Left cardiac atrium (tissue), 4 donors: ENCODE results near the gene ENOPH1. TPM values are rescaled to one million over a fixed set of nuclear protein-coding genes. Genes with fewer than 3 reads are reported as not detected.
"Not testable (repeated sequence)": the region's sequence is repeated elsewhere in the genome, so short reads cannot be mapped to it uniquely, and the experiment has no call there.

Experiments
- ATAC-seq, 2 donors: fragments of 200-7000 bp; cut with Tn5 transposase; one replicate each; pipeline ENCODE4 v1.9.1; 2020; ENCODE audit warnings: mild to moderate bottlenecking in 2 of 2, moderate library complexity in 2 of 2
- DNase-seq: peaks from one replicate; pipeline ENCODE4 v3.0.0-alpha.2; 2020
- intact Hi-C, 2 donors: fragments of 100-400 bp; cut with DNase I; formaldehyde crosslinking; loops; one replicate each; pipeline versions ENCODE4 v1.14.1 to v1.15.1; 2022 to 2023
- total RNA-seq, 2 donors: library from RNA; stranded (reverse); fragmentation: NEBNext Ultra II Directional; extraction: Animal tissue kit (Norgen Biotek cat#: 25700); gene quantifications; one replicate each; pipeline ENCODE4 v1.2.1, GENCODE V29; 2021
- donor health status: DM: no; HTN: yes; CAD: no.
- donor health status: DM: no; HTN: yes; CAD: no; lungs with severe emphysema.
- donor health status: DM: yes; HTN: yes; CAD: no.
- donor health status: Dilated cardiomyopathy.

The ENOPH1 gene
- total RNA-seq, 2 donors from 2014 or later = 14.4 to 19.3 TPM

DNA sequence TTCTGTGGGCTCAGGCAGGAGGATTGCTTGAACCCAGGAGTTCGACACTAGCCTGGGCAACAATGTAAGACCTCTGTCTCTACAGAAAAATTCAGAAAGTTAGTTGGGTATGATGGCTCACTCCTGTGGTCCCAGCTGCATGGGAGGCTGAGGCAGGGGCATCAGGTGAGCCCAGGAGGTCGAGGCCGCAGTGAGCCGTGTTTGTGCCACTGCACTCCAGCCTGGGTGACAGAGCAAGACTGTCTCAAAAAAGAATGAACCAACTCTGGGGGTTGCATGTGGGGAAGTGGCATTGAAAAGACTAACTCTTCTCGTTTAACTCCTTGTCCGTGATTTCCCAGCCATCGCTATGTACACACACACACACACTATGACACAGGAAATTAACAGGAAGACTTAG is 26.9 kb downstream of the ENOPH1 start:
- intact Hi-C loops = no loop called here
- DNase-seq (no peak), ATAC-seq (no peak)

DNA sequence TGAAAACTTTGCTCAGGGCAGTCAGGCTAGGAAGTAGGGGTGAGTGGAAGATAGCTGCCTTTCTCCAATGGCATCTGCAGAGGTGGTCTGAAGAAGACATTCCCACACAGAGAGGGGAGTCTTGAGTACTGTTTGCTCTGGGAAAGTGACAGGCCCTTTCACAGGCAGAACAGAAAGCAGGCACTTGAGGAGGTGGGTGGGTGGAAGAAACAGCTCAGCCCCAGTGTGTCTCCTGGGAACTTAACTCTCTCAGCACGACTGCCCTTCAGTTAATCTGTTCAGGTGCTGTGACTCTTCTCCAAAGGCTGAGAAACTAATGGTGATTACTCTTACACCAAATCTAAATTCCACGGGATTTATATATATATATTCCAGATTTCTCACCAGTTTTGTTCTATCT is 28.3 kb downstream of the ENOPH1 start:
- DNase-seq (no peak), ATAC-seq (no peak)
- intact Hi-C loops = no loop called here

DNA sequence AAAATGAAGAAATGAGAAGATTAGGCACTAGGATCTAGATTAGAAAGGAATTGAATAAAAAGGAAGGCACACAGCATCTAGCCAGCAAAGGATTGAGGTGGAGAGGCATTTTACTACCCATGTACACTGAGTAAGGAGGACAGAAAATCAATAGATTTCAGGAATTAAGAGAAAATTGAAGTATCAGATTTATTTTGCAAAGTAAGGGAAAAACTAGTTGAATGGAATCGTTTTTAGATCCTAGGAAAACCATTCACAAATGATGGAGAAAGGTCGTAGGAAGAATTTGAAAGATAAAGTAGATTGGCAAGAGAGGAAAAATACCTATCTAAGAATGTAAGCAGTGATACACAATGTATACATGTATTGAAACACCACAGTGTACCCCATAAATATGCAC is 31.3 kb downstream of the ENOPH1 start:
- ATAC-seq = no peak
- no peak for DNase-seq
- intact Hi-C loops = loop anchor here (5.0 to 10.0 kb wide), 4 partner anchors 276 to 801 kb away; no protein-coding TSS in a partner anchor

DNA sequence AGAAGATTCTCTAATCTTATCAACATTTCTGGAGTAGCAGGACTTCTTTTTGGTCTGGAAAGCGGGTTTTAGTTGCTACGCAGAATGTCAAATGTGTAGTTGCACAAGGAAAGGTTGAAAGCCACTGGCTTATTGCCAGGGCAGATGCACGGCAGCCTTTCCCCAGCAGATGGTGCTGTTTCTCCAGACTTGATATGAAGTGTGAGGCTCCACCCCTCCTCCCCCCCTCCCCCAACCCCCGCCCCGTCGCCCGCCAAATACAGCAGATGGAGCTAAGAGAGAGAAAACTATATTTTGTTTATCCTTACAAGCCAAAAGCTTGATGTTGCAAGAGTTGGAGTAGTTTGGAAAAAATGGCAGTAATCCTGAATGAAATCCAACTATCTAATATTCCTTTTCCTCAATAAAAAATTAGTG is 32.0 kb downstream of the ENOPH1 start:
- intact Hi-C loops = loop anchor here (5.0 to 10.0 kb wide), 4 partner anchors 275 to 800 kb away; no protein-coding TSS in a partner anchor
- ATAC-seq = peak; percentile 89 to 93
- peak; percentile 83 for DNase-seq

DNA sequence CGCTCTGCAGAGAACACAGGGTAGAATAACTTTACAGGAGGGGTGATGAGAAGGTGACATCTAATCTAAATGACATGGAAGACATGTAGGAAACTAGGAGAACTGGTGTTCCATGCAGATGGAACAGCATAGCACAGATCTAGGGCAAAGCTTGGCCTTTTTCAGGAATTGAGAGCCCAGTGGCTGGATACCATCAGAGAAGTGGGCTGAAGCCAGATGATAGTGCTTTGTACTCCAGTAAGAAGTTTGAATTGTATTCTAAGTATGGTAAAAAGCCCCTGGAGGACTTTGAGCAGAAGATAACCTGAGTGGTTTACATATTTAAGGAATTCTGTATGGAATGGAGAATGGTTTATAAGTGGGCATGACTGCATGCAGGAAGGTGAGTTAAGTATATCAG is 32.8 kb downstream of the ENOPH1 start:
- ATAC-seq (no peak), DNase-seq (no peak)
- intact Hi-C loops = loop anchor here (5.0 to 10.0 kb wide), 4 partner anchors 274 to 799 kb away; no protein-coding TSS in a partner anchor

DNA sequence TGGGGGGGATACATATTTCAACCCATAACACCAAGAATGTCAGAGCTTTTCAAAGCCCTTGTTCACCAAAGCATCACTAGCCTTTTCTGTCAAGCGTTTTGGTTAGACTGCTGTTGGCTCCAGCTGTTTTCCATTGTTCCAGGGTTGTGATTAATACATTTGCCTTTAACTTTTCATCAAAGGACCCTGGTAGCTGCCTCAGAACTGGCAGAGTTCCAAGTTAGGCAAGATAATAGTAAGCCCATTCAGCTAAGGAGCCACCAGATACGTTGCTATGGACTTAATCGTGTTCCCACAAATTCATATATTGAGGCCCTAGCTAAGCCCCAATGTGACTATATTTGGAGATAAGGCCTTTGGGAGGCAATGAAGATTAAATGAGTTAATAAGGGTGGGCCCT is 37.1 kb downstream of the ENOPH1 start:
- no peak for DNase-seq
- ATAC-seq = no peak
- intact Hi-C loops = loop anchor here in 1 of 2 donors (10.0 kb wide), 1 partner anchor 347 kb away; no protein-coding TSS in a partner anchor

DNA sequence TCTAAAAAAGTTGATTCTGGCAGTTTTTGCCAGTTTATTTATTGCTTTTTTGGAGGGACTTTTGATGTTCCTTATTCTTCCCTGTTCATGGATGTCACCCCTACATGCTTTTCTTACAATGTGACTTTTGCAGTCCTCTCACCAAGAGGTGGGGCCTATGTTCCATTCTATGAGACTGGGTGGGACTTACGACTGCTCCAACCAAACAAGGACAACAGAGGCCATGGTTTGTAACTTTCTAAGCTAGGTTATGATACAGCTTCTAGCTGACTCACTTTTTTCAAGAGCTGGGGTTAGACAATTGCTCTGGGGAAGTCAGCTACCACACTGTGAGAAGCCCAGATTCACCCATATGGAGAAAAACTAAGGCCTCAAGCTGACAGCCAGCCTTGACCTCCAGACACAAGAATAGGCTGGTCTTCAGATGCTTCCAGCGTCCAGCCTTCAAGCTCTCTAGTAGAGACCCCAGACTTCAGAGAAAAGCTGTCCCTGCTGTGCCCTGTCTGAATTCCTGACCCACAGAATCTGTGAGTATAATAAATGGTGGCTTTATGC is 39.5 kb downstream of the ENOPH1 start:
- intact Hi-C loops = loop anchor here in 1 of 2 donors (10.0 kb wide), 1 partner anchor 345 kb away; no protein-coding TSS in a partner anchor
- ATAC-seq (peak; percentile 50 to 90), DNase-seq (no peak)

DNA sequence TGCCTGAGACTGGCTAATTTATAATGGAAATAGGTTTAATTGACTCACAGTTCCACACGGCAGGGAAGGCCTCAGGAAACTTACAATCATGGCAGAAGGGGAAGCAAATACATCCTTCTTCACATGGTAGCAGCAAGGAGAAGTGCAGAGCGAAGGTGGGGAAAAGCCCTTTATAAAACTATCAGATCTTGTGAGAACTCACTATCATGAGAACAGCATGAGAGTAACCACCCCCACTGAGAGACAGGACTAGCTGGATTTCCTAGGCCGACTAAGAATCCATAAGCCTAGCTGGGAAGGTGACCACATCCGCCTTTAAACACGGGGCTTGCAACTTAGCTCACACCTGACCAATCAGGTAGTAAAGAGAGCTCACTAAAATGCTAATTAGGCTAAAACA is 42.7 kb downstream of the ENOPH1 start:
- intact Hi-C loops, DNase-seq, ATAC-seq: not testable (repeated sequence)

DNA sequence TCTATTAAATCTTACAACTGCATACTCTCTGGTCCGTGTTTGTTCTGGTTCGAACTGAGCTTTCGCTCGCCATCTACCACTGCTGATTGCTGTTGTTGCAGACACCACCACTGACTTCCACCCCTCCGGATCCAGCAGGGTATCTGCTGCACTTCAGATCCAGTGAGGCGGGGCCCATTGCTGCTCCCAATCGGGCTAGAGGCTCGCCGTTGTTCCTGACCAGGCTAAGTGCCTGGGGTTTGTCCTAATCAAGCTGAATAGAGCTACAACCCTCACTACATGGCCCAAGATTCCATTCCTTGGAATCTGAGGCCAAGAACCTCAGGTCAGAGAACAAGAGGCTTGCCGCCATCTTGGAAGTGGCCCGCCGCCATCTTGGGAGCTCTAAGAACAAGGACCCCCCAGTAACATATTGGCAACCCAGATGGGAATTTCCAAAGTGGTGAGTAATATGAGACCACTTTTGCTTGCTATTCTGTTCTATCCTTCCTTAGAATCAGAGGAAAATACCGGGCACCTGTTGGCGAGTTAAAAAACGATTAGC is 43.3 kb downstream of the ENOPH1 start:
- ATAC-seq (no peak), DNase-seq (no peak)

DNA sequence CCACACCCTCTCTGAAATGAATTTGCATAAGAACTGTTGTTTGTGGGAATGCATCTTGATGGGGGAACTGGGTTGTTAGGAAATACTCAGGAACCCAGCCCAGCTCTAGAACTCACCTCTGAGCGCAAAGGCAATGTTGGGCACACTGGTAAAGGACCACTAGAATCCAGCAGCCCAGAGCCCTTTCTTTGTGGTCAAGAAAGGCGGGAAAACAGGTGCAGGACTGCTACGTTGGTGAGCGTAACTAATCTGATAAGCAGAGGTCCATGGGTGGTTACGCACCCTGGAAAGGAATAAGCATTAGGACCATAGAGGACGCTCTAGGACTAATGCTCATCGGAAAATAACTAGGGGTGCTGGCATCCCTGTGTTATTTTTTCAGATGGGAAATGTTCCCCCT is 45.5 kb downstream of the ENOPH1 start:
- DNase-seq, intact Hi-C loops, ATAC-seq: not testable (repeated sequence)

More for the DNA sequence above, 43.3 kb downstream of the ENOPH1 start:
- intact Hi-C loops = no loop called here

DNA sequence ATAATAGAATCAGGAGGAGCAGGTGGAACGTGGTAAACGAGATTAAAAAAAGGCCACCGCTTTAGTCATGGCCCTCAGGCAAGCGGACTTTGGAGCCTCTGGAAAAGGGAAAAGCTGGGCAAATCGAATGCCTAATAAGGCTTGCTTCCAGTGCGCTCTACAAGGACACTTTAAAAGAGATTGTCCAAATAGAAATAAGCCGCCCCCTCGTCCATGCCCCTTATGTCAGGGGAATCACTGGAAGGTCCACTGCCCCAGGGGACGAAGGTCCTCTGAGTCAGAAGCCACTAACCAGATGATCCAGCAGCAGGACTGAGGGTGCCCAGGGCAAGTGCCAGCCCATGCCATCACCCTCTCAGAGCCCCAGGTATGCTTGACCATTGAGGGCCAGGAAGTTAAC is 47.1 kb downstream of the ENOPH1 start:
- intact Hi-C loops, DNase-seq, ATAC-seq: not testable (repeated sequence)

DNA sequence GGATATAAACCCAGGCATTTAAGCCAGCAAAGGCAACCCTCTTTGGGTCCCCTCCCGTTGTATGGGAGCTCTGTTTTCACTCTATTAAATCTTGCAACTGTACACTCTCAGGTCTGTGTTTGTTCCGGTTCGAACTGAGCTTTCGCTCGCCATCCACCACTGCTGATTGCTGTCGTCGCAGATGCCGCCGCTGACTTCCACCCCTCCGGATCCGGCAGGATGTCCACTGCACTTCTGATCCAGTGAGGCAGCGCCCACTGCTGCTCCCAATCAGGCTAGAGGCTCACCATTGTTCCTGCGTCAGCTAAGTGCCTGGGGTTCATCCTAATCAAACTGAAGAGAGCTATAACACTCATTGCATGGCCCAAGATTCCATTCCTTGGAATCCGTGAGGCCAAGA is 49.2 kb downstream of the ENOPH1 start:
- DNase-seq (no peak), ATAC-seq (no peak)
- intact Hi-C loops = no loop called here

DNA sequence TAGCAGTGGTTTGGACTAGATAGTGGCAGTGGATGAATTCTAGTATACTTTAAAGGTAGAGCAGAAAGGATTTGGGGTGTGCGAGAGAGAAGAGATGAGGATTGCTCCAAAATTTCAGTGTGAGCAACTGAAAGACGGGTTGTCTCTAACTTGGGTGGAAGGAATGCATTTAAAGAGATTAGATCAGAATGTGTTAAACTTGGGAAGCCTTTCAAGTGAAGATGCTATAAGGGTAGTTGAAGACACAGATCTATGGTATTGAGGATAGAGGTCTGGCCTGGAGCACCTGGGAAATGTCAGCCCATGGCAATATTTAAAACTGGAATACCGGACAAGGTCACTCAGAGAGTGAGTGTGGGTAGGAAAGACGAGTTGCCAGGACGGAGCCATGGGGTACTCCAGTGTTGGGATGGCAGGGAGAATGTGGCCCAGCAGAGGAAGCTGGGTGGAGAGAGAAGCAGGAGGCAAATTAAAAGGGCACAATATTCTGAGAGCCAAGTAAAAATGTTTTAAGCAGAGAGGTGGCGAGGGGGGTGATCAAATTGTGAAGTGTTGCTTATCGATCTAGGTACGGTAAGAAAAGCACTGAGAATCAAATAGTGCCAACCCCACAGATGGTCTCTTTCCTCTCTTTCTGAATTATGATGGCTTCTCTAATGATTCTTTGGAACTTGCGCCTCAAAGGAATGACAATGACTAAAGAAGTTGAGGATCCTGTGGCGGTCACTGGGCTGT is 50.5 kb downstream of the ENOPH1 start:
- intact Hi-C loops = no loop called here
- no peak for ATAC-seq
- no peak for DNase-seq

DNA sequence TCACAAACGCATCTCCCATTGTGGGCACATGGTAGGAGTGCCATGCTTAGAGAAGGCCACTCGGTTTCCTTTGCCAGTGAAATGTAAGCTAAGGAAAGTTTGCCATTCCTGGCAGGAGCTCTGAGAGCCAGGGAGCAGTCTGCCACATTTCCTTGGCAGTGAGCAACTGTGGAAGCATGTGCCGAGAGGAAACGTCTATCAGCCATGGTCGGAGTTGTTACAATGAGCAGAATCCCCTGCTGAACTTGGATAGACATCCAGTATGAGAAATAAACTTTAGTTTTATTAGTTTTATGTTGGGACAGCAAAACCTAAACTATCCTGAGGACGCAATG is 51.1 kb downstream of the ENOPH1 start:
- DNase-seq = no peak
- no peak for ATAC-seq
- intact Hi-C loops = no loop called here

DNA sequence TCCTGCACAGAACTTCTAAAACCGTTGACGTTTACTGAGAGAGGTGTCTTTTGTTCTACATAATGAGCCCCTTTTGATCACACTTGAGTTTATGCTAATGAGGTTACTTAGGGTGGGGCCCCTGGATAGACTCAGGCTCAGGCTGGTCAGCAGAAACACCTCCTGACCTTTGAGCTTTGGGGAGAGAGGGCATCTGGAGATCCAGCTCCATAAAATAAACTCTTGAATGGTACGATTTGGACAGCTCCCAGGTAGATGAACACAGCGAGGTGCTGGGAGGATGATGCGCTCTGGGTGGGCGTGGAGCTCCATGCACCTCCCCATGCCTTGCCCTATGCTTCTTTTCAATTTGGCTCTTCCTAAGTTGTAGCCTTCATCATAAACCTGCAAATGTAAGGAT is 52.0 kb downstream of the ENOPH1 start:
- no peak for ATAC-seq
- intact Hi-C loops = no loop called here
- no peak for DNase-seq

DNA sequence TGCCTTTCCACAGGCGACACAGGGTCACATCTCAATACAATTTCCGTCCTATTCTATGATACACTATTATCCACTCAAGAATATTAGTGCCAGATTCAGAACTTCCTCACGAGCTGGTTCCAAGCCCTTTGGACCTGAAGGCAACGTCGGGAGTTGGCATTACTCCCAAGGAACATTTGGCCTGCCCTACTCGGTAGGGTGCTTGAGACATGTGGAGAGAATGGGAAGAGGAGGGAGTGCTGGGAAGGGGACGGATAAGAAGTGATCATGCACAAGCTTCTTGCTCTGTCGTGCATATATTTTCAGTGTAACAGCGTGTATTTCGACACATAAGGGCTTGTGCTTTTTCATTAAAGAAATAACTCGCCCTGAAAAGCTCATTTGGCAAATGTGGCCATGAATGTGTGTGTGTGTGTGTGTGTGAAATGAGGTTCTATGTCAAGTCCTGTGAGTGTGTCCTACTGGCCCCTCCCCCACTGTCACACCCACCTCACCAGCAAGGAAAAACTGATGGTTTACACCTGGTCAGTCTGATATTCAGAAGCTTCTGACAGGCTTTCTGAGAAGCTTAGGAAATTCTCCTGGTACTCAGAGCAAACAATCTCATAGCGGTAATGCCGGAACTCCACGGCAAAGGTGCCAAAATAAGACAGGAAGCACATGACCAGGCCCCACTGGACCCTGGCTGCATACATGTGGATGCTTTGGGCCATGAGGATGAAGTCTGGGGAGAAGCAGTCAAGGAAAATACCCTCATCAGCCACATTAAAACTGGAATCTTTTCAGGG is 54.8 kb downstream of the ENOPH1 start:
- DNase-seq (no peak), ATAC-seq (peak in 1 of 2 donors; percentile 78)
- intact Hi-C loops = no loop called here

DNA sequence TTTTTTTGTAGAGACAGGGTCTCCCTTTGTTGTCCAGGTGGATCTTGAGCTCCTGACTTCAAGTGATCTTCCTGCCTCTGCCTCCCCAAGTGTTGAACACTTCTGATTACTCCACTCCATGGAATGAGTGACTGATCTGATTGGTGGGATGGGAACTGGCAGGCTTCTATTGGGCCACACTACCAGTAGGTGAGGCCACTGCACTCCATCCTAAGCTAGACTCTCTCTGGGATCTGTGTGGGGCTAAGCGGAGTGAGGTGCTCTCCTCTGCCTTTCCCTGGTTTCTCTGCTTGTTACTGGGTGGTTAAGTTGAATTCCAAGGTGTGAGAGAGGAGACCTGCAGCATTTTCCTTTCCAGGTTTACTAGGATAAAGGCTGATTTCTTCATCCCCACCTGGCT is 58.7 kb downstream of the ENOPH1 start:
- intact Hi-C loops = no loop called here
- no peak for DNase-seq
- no peak for ATAC-seq

DNA sequence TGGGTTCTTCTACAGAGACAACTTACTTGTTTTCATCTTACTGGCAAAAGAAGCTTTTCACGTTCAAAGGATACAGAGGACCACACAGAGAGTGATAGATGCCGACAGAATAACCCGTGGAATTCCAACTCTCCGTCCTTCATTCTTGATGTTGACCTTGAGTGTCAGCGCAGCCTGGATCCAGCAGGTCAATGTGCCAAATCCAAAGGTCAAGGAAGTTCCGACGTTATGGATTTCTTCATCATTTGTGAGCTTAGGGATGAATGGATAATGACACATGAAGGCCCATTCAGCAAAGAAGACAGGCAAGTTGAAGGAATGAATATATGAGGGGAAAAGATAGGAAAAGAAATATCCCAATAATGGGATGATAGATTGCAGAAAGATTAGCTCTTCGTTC is 59.6 kb downstream of the ENOPH1 start:
- DNase-seq = no peak
- intact Hi-C loops = no loop called here
- no peak for ATAC-seq

DNA sequence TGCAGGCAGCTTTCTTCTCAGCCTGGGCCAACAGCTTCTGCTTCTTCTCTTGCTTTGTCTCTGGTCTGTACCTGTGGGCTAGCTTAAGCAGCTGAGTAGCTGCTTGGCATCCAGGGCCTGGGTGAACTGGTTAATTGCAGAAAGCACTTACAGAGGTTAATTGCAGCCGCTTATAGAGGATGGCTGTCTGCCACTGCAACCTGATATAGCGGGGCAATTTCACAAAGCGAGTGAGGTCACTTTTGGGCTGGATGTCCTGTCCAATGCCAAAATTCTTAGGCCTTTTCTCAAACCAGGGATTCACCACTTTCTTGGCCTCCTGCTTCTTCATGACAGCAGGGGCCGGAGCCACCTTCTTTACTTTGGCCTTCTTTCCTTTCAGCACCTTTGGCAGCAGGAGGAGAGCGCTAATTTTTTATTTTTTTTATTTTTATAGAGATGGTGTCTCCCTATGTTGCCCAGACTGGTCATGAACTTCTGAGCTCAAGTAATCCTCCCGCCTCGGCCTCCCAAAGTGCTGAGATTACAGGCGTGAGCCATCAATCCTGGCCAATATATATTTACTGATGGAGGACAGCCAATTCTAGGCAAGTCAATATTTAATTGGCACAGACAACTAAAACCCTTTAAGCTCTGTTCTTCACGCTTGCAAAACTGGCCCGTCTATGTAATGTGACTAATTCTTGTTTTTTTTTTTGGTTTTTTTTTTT is 61.0 kb downstream of the ENOPH1 start:
- ATAC-seq = no peak
- no peak for DNase-seq
- intact Hi-C loops = no loop called here
